Caco-2 (cell line): ENCODE data around the gene CCNL2. TPM values are rescaled to one million over a fixed set of nuclear protein-coding genes. Genes with fewer than 3 reads are reported as not detected.

ENCODE experiments used
- BruUV-seq: library from RNA; stranded (reverse); fragments of 400-500 nt; replicated peaks from 2 replicates; lab custom pipeline; 2021; lab: Mats Ljungman, UMichigan
- CTCF ChIA-PET: fragments of 300-600 bp; sonication (Branson Sonifier 250); formaldehyde crosslinking; loops from one replicate; lab custom pipeline; 2022; ENCODE audit warnings: antibody characterized with exemption; lab: Charles Lee
- POLR2A ChIA-PET: fragments of 300-600 bp; sonication (Branson Sonifier 250); formaldehyde crosslinking; loops from one replicate; lab custom pipeline; 2022; ENCODE audit warnings: antibody characterized with exemption; lab: Charles Lee
- DNase-seq, 2 experiments: peaks; one replicate each; pipeline versions ENCODE4 v3.0.0 to v3.0.0-alpha.2; 2020 to 2022
- H3K27me3 ChIP-seq: replicated peaks from 2 replicates; pipeline ENCODE4 v1.6.0; 2011; ENCODE audit warnings: low read length; ENCODE audit not compliant: control insufficient read depth, insufficient read depth
- H3K36me3 ChIP-seq: 2 replicates; pipeline ENCODE4 v1.5.1; 2011; ENCODE audit warnings: low read length; ENCODE audit not compliant: control insufficient read depth, insufficient read depth
- H3K4me1 ChIP-seq: fragments of 250-450 bp; sonication (Bioruptor Pico); 2 replicates; pipeline ENCODE4 v1.5.1; 2020; ENCODE audit warnings: mild to moderate bottlenecking
- H3K4me3 ChIP-seq: 2 replicates; pipeline ENCODE4 v1.5.1; 2011; ENCODE audit warnings: low read depth, mild to moderate bottlenecking, control low read depth, low read length
- H3K9me3 ChIP-seq: fragments of 250-450 bp; sonication (Bioruptor Pico); 2 replicates; pipeline ENCODE4 v1.5.1; 2020; ENCODE audit warnings: mild to moderate bottlenecking, moderate library complexity
- H3K27ac Mint-ChIP-seq: one replicate; pipeline ENCODE4 v1.8.0; 2022; ENCODE audit warnings: mixed read lengths; ENCODE audit not compliant: unreplicated experiment
- H3K27me3 Mint-ChIP-seq: one replicate; pipeline ENCODE4 v1.8.0; 2022; ENCODE audit warnings: mixed read lengths; ENCODE audit not compliant: insufficient read depth, unreplicated experiment
- H3K36me3 Mint-ChIP-seq: one replicate; pipeline ENCODE4 v1.8.0; 2022; ENCODE audit warnings: mild to moderate bottlenecking, mixed read lengths; ENCODE audit not compliant: insufficient read depth, unreplicated experiment
- H3K4me1 Mint-ChIP-seq: one replicate; pipeline ENCODE4 v1.8.0; 2022; ENCODE audit warnings: low read depth, mixed read lengths; ENCODE audit not compliant: unreplicated experiment
- H3K4me3 Mint-ChIP-seq: one replicate; pipeline ENCODE4 v1.8.0; 2022; ENCODE audit warnings: mild to moderate bottlenecking, moderate library complexity, mixed read lengths; ENCODE audit not compliant: unreplicated experiment
- H3K9me3 Mint-ChIP-seq: one replicate; pipeline ENCODE4 v1.8.0; 2022; ENCODE audit warnings: mixed read lengths; ENCODE audit not compliant: unreplicated experiment
- CTCF ChIP-seq, 2 experiments: fragments of 200-600 bp in 1 of 2; IDR thresholded peaks; 1 replicate in 1 of 2; 2 replicates in 1 of 2; pipeline versions ENCODE4 v1.5.1 to v1.8.0; 2011 to 2022; ENCODE audit warnings: antibody characterized with exemption in 1 of 2, control low read depth in 1 of 2, inconsistent platforms in 1 of 2, low read depth in 1 of 2, low read length in 1 of 2, mild to moderate bottlenecking in 1 of 2, moderate library complexity in 1 of 2; ENCODE audit not compliant: insufficient read depth in 1 of 2, severe bottlenecking in 1 of 2, unreplicated experiment in 1 of 2
- intact Hi-C: fragments of 100-400 bp; cut with micrococcal nuclease; formaldehyde crosslinking; loops from one replicate; pipeline ENCODE4 v1.10.0; 2022; ENCODE audit not compliant: unreplicated experiment
- total RNA-seq: library from RNA; stranded (reverse); gene quantifications from 2 replicates; pipeline ENCODE4 v1.2.3, GENCODE V29; 2022

CCNL2 gene
- total RNA-seq, 1 experiment from 2014 or later, result 147 TPM

DNA sequence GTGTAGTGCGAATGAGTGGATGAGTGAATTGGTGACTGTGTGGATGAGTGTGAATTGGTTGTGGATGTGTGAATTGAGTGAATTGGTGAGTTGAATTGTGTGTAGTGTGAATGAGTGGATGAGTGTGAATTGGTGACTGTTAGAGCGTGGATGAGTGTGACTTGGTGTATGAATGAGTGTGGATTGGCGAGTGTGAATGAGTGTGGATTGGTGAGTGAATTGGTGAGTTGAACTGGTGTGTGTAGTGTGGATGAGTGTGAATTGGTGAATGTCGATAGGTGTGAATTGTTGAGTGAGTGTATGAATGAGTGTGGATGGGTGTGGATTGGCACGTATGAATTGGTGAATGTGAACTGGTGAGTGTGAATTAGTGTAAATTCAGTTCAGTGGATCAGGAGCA lies 31.8 kb downstream of the CCNL2 start:
- no peaks in the 10 kb centered on the region for H3K9me3 Mint-ChIP-seq
- Histone ChIP-seq H3K36me3 (no peaks in the 10 kb centered on the region), H3K4me1 (no peaks in the 10 kb centered on the region), H3K4me3 (no peak overlapping the region), H3K27me3 (no peaks in the 10 kb centered on the region), H3K9me3 (no peaks in the 10 kb centered on the region)
- CTCF ChIA-PET, result no interaction called here
- TF ChIP-seq CTCF (IDR thresholded peaks at IDR 0.05; ENCODE audit: insufficient read depth in 1 of 2, low read depth in 1 of 2, low read length in 1 of 2, severe bottlenecking in 1 of 2, unreplicated experiment in 1 of 2), result no peak
- no peaks in the 10 kb centered on the region for H3K27me3 Mint-ChIP-seq
- no peak overlapping the region for H3K27ac Mint-ChIP-seq
- H3K4me3 Mint-ChIP-seq, result no peak overlapping the region
- intact Hi-C loops, result no loop called here
- POLR2A ChIA-PET, result no interaction called here
- no TSS peak for BruUV-seq
- DNase-seq, result no peak
- H3K4me1 Mint-ChIP-seq, result no peaks in the 10 kb centered on the region
- peaks cover 6% of the 10 kb centered on the region for H3K36me3 Mint-ChIP-seq

- Mint-ChIP-seq H3K4me1 (no peaks in the 10 kb centered on the region), H3K27ac (no peak overlapping the region), H3K36me3 (peaks cover 6% of the 10 kb centered on the region), H3K9me3 (no peaks in the 10 kb centered on the region), H3K27me3 (no peaks in the 10 kb centered on the region), H3K4me3 (no peak overlapping the region)
- intact Hi-C loops, result no loop called here
- no peak for TF ChIP-seq CTCF (IDR thresholded peaks at IDR 0.05; ENCODE audit: insufficient read depth in 1 of 2, low read depth in 1 of 2, low read length in 1 of 2, severe bottlenecking in 1 of 2, unreplicated experiment in 1 of 2)
- DNase-seq, result no peak
- Histone ChIP-seq H3K9me3 (no peaks in the 10 kb centered on the region), H3K4me1 (no peaks in the 10 kb centered on the region), H3K27me3 (no peaks in the 10 kb centered on the region), H3K36me3 (no peaks in the 10 kb centered on the region), H3K4me3 (no peak overlapping the region)
- CTCF ChIA-PET, result no interaction called here
- no TSS peak for BruUV-seq
- POLR2A ChIA-PET, result no interaction called here
These were observed 32.5 kb downstream of the CCNL2 start for GRCh38 chr1:1366699-1367066.

GRCh38 chr1:1365875-1366698 lies 33.0 kb downstream of the CCNL2 start:
- DNase-seq, result no peak
- Mint-ChIP-seq H3K4me1 (peaks cover 1% of the 10 kb centered on the region), H3K27ac (no peak overlapping the region), H3K9me3 (no peaks in the 10 kb centered on the region), H3K27me3 (no peaks in the 10 kb centered on the region), H3K36me3 (peaks cover 6% of the 10 kb centered on the region), H3K4me3 (no peak overlapping the region)
- no peaks in the 10 kb centered on the region for H3K9me3 ChIP-seq
- intact Hi-C loops, result no loop called here
- no peaks in the 10 kb centered on the region for H3K36me3 ChIP-seq
- TF ChIP-seq CTCF (IDR thresholded peaks at IDR 0.05; ENCODE audit: insufficient read depth in 1 of 2, low read depth in 1 of 2, low read length in 1 of 2, severe bottlenecking in 1 of 2, unreplicated experiment in 1 of 2), result no peak
- POLR2A ChIA-PET, result no interaction called here
- H3K4me1 ChIP-seq, result peaks cover under 1% of the 10 kb centered on the region; the same call in 1 of the 2 replicates
- CTCF ChIA-PET, result no interaction called here
- no peak overlapping the region for H3K4me3 ChIP-seq
- TSS peak; percentile 47 for BruUV-seq
- no peaks in the 10 kb centered on the region for H3K27me3 ChIP-seq
